Activated B cell treated with CpG ODN at 0.5 μM for 24 hours (primary cell): ENCODE measurements around the gene AICDA. TPM values are rescaled to one million over a fixed set of nuclear protein-coding genes. Genes with fewer than 3 reads are reported as not detected.
"Not testable (repeated sequence)": the region's sequence is repeated elsewhere in the genome, so short reads cannot be mapped to it uniquely, and the experiment has no call there.

Experiments used
- ATAC-seq: fragments of 200-7000 bp; cut with Tn5 transposase; one replicate; pipeline ENCODE4 v1.10.0; 2021; ENCODE audit warnings: low read depth, mild to moderate bottlenecking, moderate library complexity
- CTCF ChIA-PET: fragments of 350-600 bp; sonication (Branson Sonifier 250); formaldehyde crosslinking; loops from one replicate; lab custom pipeline; 2021; ENCODE audit warnings: antibody characterized with exemption; lab: Charles Lee
- POLR2A ChIA-PET: fragments of 350-600 bp; sonication (Branson Sonifier 250); formaldehyde crosslinking; loops from one replicate; lab custom pipeline; 2021; ENCODE audit warnings: antibody characterized with exemption; lab: Charles Lee
- DNase-seq: peaks from one replicate; pipeline ENCODE4 v3.0.0; 2022
- H3K27ac Mint-ChIP-seq: one replicate; pipeline ENCODE4 v1.8.0; 2020; ENCODE audit warnings: mixed read lengths
- H3K27me3 Mint-ChIP-seq: one replicate; pipeline ENCODE4 v1.8.0; 2021; ENCODE audit warnings: mixed read lengths
- H3K36me3 Mint-ChIP-seq: one replicate; pipeline ENCODE4 v1.8.0; 2021; ENCODE audit warnings: low read depth, mixed read lengths
- H3K4me1 Mint-ChIP-seq: one replicate; pipeline ENCODE4 v1.8.0; 2021; ENCODE audit warnings: mixed read lengths
- H3K4me3 Mint-ChIP-seq: one replicate; pipeline ENCODE4 v1.8.0; 2020; ENCODE audit warnings: mild to moderate bottlenecking, mixed read lengths
- H3K9me3 Mint-ChIP-seq: one replicate; pipeline ENCODE4 v1.8.0; 2020; ENCODE audit warnings: mixed read lengths
- CTCF ChIP-seq: fragments of 200-600 bp; IDR thresholded peaks from one replicate; pipeline ENCODE4 v1.8.0; 2022; ENCODE audit warnings: antibody characterized with exemption, mild to moderate bottlenecking
- intact Hi-C: fragments of 100-400 bp; cut with micrococcal nuclease; formaldehyde crosslinking; loops from one replicate; pipeline ENCODE4 v1.15.1; 2024
- total RNA-seq: library from RNA; stranded (reverse); gene quantifications from 2 replicates; pipeline ENCODE4 v1.2.3, GENCODE V29; 2022

Gene AICDA
- total RNA-seq, 1 donor from 2014 or later = 3.6 TPM

- Mint-ChIP-seq H3K27me3 (peaks cover 11% of the 10 kb centered on the region), H3K9me3 (no peaks in the 10 kb centered on the region), H3K36me3 (no peaks in the 10 kb centered on the region), H3K4me3 (no peak overlapping the region), H3K27ac (no peak overlapping the region), H3K4me1 (no peaks in the 10 kb centered on the region)
- TF ChIP-seq CTCF = no peak
- CTCF ChIA-PET = no interaction called here
- intact Hi-C loops = no loop called here
- POLR2A ChIA-PET = no interaction called here
- DNase-seq (no peak), ATAC-seq (no peak)
These were observed 40.2 kb downstream of the AICDA start for GRCh38 chr12:8572507-8572906.

DNA sequence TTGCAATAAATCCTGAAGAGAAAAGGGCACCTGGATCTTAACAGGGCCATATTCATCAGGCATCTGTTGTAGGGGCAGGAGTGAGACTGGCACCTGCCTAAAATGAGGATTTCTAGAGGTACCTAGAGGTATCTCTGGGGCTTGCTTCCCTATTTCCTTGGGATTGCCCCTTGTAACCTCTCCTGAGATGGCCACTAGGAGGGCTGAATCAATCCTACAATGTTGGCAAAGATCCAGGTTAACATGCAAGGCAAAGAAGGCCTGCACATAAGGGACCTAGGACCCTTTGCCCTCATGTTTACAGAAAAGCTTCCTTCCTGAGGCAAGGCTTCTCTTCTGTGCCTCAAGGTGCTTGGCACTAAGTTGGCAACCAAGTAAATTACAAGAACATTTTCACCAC is 46.1 kb downstream of the AICDA start:
- POLR2A ChIA-PET = no interaction called here
- intact Hi-C loops = no loop called here
- Mint-ChIP-seq H3K27ac (no peak overlapping the region), H3K4me1 (no peaks in the 10 kb centered on the region), H3K27me3 (peaks cover 6% of the 10 kb centered on the region), H3K9me3 (peaks cover 10% of the 10 kb centered on the region), H3K36me3 (no peaks in the 10 kb centered on the region), H3K4me3 (no peak overlapping the region)
- TF ChIP-seq CTCF = no peak
- CTCF ChIA-PET = no interaction called here
- DNase-seq (no peak), ATAC-seq (no peak)

DNA sequence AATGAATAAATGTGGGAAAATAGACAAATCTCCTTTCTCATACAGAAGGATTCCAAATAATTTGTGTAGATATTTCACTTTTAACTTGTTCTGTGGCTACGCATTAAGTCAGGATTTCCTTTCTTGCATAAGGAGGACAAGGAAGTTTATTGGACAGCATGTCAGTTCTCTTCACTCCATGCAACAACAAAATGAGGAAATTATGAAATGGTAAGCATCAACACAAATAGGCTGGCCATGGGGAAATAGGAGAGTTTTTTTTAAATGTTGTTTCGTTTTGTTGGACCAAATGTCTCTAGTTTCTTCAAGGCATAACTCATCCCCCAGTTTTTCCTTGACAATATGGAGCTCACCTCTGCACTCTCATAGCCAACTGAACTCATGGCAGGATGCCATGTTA is 46.6 kb downstream of the AICDA start:
- ATAC-seq, CTCF ChIA-PET, DNase-seq, POLR2A ChIA-PET, H3K27ac Mint-ChIP-seq, H3K4me1 Mint-ChIP-seq, H3K4me3 Mint-ChIP-seq, intact Hi-C loops, H3K27me3 Mint-ChIP-seq, H3K36me3 Mint-ChIP-seq: not testable (repeated sequence)
- H3K9me3 Mint-ChIP-seq = peaks cover 10% of the 10 kb centered on the region

DNA sequence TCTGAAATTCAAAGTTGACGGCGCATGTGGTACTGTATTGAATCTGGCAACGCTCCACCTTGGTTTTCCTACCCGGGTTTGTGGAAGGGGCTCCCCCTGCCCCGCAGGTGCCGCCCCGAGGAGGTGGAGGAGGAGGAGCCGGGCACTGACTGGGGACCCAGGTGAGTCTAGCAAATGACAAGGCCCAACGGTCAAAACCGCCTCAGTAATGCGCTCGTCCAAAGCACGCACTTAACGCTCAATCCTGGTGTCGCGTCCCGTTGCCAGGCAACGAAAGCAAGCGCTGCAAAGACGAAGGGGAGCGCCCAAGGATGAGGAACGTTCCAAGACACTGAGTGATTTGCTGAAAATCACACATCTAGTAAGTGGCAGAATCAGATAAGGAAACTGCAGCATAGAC is 48.0 kb downstream of the AICDA start:
- ATAC-seq = no peak
- ChIA-PET CTCF (no interaction called here), POLR2A (no interaction called here)
- peaks cover 9% of the 10 kb centered on the region for H3K27me3 Mint-ChIP-seq
- no peak overlapping the region for H3K27ac Mint-ChIP-seq
- TF ChIP-seq CTCF = no peak
- peaks cover 10% of the 10 kb centered on the region for H3K9me3 Mint-ChIP-seq
- H3K4me3 Mint-ChIP-seq = no peak overlapping the region
- intact Hi-C loops = no loop called here
- H3K36me3 Mint-ChIP-seq = no peaks in the 10 kb centered on the region
- no peak for DNase-seq
- H3K4me1 Mint-ChIP-seq = no peaks in the 10 kb centered on the region

DNA sequence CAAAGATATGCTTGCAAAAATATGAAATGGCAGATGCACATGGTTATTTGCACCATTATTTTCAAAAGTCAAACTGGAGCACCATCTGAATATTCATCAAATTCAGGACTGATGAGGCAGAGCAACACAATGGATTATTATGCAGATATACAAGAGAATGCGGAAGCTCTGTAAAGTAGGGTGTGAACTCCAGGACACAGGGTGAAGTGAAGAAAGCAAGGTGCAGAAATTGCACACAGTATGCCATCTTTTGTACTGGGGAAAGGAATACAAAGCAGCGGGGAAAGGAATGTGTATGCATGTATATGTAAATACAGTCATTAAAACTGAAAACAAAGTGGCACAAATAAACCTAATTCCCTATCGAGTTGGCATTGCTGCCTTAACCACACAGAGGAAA is 49.3 kb downstream of the AICDA start:
- ChIA-PET POLR2A (no interaction called here), CTCF (no interaction called here)
- Mint-ChIP-seq H3K27me3 (peaks cover 10% of the 10 kb centered on the region), H3K9me3 (peaks cover 10% of the 10 kb centered on the region), H3K27ac (no peak overlapping the region), H3K4me1 (no peaks in the 10 kb centered on the region), H3K4me3 (no peak overlapping the region), H3K36me3 (no peaks in the 10 kb centered on the region)
- no peak for TF ChIP-seq CTCF
- no peak for DNase-seq
- no peak for ATAC-seq
- intact Hi-C loops = no loop called here

DNA sequence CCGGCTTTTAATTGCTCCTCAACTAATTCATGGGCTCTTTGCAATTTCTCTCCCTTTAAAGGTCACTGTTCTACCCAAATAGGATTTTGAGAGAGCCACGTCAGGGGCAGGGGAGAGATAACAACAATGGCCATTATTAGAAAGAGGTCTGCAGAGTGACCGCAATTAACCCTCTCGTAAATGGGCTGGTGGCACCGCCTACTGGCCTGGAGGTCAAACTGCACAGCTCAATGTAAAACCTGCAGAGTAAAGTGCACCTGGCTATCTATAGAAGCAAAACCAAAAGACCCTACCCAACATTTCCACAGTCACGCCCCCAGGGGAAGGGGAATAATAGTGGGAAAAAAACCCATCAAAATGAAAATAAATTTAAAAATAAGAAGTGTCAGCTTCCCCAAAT is 50.3 kb downstream of the AICDA start:
- Mint-ChIP-seq H3K27me3 (peaks cover 9% of the 10 kb centered on the region), H3K27ac (no peak overlapping the region), H3K9me3 (peaks cover 9% of the 10 kb centered on the region), H3K4me1 (no peaks in the 10 kb centered on the region), H3K4me3 (no peak overlapping the region), H3K36me3 (no peaks in the 10 kb centered on the region)
- CTCF ChIA-PET = interaction anchor here (1.0 kb wide), 1 partner anchor 18 kb away, joined by 4 read pairs; no protein-coding TSS in a partner anchor
- intact Hi-C loops = no loop called here
- POLR2A ChIA-PET = no interaction called here
- no peak for ATAC-seq
- DNase-seq = no peak
- TF ChIP-seq CTCF = no peak
